ENCODE data around the gene ELAC1.

DNA sequence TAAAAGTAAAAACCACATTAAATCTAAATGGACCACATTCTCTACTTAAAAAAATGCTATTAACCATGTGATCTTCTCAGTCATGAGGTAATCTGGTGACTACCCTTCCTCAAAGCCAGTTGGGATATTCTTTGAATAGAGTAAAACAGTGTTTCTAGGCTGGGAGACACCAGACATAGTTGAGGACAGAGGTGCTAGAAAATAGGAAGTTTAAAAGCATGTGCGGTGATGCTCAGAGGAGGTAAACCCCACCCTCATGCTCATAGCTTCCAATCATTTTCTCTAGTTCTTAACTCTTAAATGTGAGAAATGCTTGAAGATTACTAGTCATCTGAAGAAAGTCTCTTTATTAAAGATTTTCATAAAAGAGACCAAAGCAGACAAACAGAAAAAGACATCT lies 30.7 kb upstream of the ELAC1 start:
- TF ChIP-seq CTCF (IDR thresholded peaks at IDR 0.05): no peak
- TF ChIP-seq POLR2A (IDR thresholded peaks at IDR 0.05): no peak
